NCI-H460 (cell line): ENCODE results near the gene RTP5. TPM values are rescaled to one million over a fixed set of nuclear protein-coding genes. Genes with fewer than 3 reads are reported as not detected.

Experiments used
- DNase-seq: peaks from one replicate; pipeline ENCODE4 v3.0.0-alpha.2; 2016; ENCODE audit warnings: low read depth; ENCODE audit errors: extremely low read depth
- total RNA-seq: library from RNA; depleted of rRNA; stranded (reverse); fragments of >200 nt; shearing (Covaris generic); gene quantifications from 2 replicates; pipeline ENCODE4 v1.2.3, GENCODE V29; 2014

The RTP5 gene
- total RNA-seq, 1 experiment from 2014 or later, result not detected

GRCh38 chr2:241885946-241886643, 16.6 kb downstream of the RTP5 start:
- no peak for DNase-seq

GRCh38 chr2:241886840-241887447, 17.4 kb downstream of the RTP5 start:
- no peak for DNase-seq

- no peak for DNase-seq
These were observed 18.4 kb downstream of the RTP5 start for GRCh38 chr2:241887806-241888522.

GRCh38 chr2:241888641-241889040, 19.1 kb downstream of the RTP5 start:
- no peak for DNase-seq

- DNase-seq, result no peak
These were observed 21.2 kb downstream of the RTP5 start for GRCh38 chr2:241890524-241891235.

GRCh38 chr2:241891315-241891987, 21.9 kb downstream of the RTP5 start:
- no peak for DNase-seq

GRCh38 chr2:241891988-241892298, 22.4 kb downstream of the RTP5 start:
- DNase-seq, result no peak

GRCh38 chr2:241892299-241893137, 23.0 kb downstream of the RTP5 start:
- DNase-seq, result no peak

GRCh38 chr2:241893265-241893664, 23.7 kb downstream of the RTP5 start:
- no peak for DNase-seq

- DNase-seq, result no peak
These were observed 24.6 kb downstream of the RTP5 start for GRCh38 chr2:241894056-241894641.

- no peak for DNase-seq
These were observed 25.3 kb downstream of the RTP5 start for GRCh38 chr2:241894681-241895426.

- DNase-seq, result no peak
These were observed 25.8 kb downstream of the RTP5 start for GRCh38 chr2:241895427-241895711.

GRCh38 chr2:241895712-241896641, 26.4 kb downstream of the RTP5 start:
- no peak for DNase-seq

GRCh38 chr2:241896746-241897201, 27.2 kb downstream of the RTP5 start:
- no peak for DNase-seq

- DNase-seq, result no peak
These were observed 27.8 kb downstream of the RTP5 start for GRCh38 chr2:241897231-241897916.

- no peak for DNase-seq
These were observed 29.1 kb downstream of the RTP5 start for GRCh38 chr2:241898463-241899270.
